NCI-H1436 (cell line): ENCODE data around the gene ESAM.
A peak's percentile ranks its signal among the peaks of the same experiment; 100 is the strongest.

Experiments used
- DNase-seq: peaks from one replicate; lab custom pipeline; 2025; lab: John Stamatoyannopoulos, UW

Gene ESAM

GRCh38 chr11:124729571-124729970, 32.5 kb downstream of the ESAM start:
- no peak for DNase-seq

- no peak for DNase-seq
Measured at GRCh38 chr11:124728134-124728533, 34.0 kb downstream of the ESAM start.

DNA sequence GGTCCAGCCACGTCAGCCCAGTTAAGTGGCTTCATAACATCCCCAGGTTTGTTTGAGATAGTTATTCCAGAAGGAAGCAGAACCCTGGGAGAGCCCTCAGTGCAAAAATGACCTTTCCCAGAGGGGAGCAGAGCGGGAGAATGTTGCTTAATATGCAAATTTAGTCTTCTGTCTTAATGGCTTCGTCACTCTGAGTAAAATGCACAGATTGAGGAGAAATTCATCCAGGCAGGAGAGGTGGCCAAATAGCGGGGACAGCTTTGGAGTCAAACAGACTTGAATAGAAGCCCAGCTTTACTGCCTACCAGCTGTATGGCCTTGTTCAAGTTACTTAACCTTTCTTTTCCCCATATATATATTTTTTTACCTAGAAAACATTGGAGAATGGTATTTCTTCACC, 34.6 kb downstream of the ESAM start:
- DNase-seq: no peak

GRCh38 chr11:124725719-124726105, 36.4 kb downstream of the ESAM start:
- no peak for DNase-seq

DNA sequence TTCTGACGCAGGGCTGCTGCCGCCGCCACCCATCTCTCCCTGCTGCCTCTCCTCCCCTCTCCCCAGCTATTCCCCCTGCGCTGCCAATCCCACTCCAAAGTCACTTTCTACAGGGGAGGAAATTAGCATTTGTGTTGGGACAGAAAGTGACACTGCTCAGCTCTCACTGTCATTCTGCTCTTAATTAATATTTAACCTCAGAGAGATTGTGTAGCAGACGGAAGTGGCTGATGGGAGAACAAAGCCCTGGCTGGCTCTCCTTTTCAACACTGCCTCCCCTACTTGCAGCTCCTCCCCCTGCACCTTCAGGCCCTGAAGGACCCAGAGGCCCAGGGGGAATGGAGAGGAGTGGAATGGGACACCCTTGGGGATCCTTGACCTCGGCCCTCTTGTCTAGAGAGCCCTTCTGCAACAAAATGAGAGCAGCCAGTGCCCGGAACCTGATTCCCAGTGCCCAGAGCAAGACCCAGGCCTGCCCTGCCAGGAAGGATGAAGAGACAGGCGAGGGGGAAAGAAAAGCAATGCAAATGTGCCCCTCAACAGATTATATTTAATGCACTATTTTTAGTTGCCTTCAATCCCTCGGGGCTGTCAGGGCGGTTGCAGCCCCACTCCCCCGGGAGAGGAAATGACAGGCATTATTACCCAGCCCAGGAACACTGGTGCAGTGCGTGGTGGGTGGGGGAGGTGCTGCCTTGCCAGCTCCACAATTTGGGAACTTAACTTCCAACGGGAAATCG, 36.9 kb downstream of the ESAM start:
- peak; percentile 70 for DNase-seq

DNA sequence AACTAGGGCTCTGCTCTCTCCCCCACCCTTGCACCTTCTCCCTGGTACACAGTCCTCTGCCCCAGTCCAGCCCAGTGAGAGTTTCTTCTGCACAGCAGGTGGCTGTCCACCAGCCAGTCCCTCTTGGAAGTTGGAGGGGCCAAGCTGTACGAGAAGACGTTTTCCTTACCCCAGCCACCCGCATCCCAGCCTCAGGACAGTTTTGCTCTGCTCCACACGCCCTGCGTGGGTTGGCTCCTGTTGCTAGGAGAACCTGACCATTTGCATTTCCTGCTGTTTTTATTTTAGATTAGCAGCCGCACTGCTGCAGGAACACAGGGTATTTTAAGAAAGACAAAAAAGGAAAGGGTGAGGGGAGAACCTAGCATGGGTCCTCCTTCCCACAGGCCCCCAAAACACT, 39.9 kb downstream of the ESAM start:
- DNase-seq: no peak

GRCh38 chr11:124719534-124719933, 42.6 kb downstream of the ESAM start:
- DNase-seq: no peak

- no peak for DNase-seq
Measured at GRCh38 chr11:124718801-124719200, 43.3 kb downstream of the ESAM start.

GRCh38 chr11:124717786-124718651, 44.1 kb downstream of the ESAM start:
- no peak for DNase-seq

DNA sequence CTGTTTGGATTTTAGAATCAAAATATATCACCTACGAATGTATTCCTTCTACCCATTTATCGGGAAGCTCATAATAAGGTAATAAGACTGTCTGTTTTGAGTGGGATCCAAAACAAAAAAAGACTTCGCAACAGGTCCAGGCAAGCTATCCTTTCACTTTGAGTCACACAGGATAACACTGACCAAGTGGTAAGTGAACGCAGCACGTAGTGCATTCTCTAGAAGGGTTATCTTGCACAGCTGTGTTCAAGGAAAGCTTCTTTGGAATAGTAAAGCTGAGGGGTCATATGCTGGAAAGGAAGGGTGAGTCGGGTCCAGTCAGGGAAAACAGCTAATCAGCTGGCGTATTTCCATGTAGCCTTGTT, 44.7 kb downstream of the ESAM start:
- DNase-seq: no peak

- no peak for DNase-seq
Measured at GRCh38 chr11:124716591-124716990, 45.5 kb downstream of the ESAM start.

DNA sequence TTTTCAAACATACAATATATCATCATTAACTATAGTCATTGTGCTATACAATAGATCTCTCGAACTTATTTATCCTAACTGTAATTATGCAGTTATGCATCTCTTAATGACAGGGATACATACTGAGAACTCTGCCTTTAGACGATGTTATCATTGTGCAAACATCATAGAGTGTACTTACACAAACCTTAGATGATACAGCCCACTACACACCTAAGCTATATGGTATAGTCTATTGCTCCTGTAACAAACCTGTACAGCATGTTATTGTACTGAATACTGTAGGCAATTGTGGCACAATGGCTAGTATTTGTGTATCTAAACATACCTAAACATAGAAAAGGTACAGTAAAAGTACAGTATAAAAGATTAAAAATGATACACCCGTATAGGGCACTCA, 49.7 kb downstream of the ESAM start:
- DNase-seq: no peak

GRCh38 chr11:124707829-124708228, 54.3 kb downstream of the ESAM start:
- DNase-seq: no peak
